ENCODE results near the gene DHTKD1.
"Not testable (repeated sequence)": the region's sequence is repeated elsewhere in the genome, so short reads cannot be mapped to it uniquely, and the experiment has no call there.

The DHTKD1 gene

GRCh38 chr10:12140038-12140437 lies 71.3 kb downstream of the DHTKD1 start:
- no peak for DNase-seq (ENCODE audit: low spot score)

GRCh38 chr10:12144538-12144937 lies 75.8 kb downstream of the DHTKD1 start:
- DNase-seq (ENCODE audit: low spot score), result no peak

- no peak for DNase-seq (ENCODE audit: low spot score)
Measured at GRCh38 chr10:12150163-12150562, 81.4 kb downstream of the DHTKD1 start.

- DNase-seq (ENCODE audit: low spot score), result no peak
Measured at GRCh38 chr10:12154516-12154915, 85.8 kb downstream of the DHTKD1 start.

GRCh38 chr10:12156367-12157123 lies 87.8 kb downstream of the DHTKD1 start:
- DNase-seq (ENCODE audit: low spot score), result no peak

- DNase-seq (ENCODE audit: low spot score), result no peak
Measured at GRCh38 chr10:12158111-12158510, 89.4 kb downstream of the DHTKD1 start.

- DNase-seq (ENCODE audit: low spot score), result no peak
Measured at GRCh38 chr10:12160664-12161063, 91.9 kb downstream of the DHTKD1 start.

- DNase-seq (ENCODE audit: low spot score), result no peak
Measured at GRCh38 chr10:12162927-12163326, 94.2 kb downstream of the DHTKD1 start.

- DNase-seq (ENCODE audit: low spot score), result no peak
Measured at GRCh38 chr10:12164085-12164484, 95.3 kb downstream of the DHTKD1 start.

GRCh38 chr10:12165036-12165435 lies 96.3 kb downstream of the DHTKD1 start:
- DNase-seq (ENCODE audit: low spot score), result no peak

GRCh38 chr10:12165999-12166775 lies 97.4 kb downstream of the DHTKD1 start:
- no peak for DNase-seq (ENCODE audit: low spot score)

GRCh38 chr10:12171512-12171911 lies 102.8 kb downstream of the DHTKD1 start:
- DNase-seq (ENCODE audit: low spot score), result not testable (repeated sequence)

Measured in germinal center (tissue), 1 donor.